Effector CD4-positive, alpha-beta T cell (primary cell): Measurements from ENCODE around the gene PPM1H.

ENCODE experiments used
- DNase-seq: peaks from one replicate; pipeline ENCODE4 v3.0.0-alpha.2; 2020

Gene PPM1H

DNA sequence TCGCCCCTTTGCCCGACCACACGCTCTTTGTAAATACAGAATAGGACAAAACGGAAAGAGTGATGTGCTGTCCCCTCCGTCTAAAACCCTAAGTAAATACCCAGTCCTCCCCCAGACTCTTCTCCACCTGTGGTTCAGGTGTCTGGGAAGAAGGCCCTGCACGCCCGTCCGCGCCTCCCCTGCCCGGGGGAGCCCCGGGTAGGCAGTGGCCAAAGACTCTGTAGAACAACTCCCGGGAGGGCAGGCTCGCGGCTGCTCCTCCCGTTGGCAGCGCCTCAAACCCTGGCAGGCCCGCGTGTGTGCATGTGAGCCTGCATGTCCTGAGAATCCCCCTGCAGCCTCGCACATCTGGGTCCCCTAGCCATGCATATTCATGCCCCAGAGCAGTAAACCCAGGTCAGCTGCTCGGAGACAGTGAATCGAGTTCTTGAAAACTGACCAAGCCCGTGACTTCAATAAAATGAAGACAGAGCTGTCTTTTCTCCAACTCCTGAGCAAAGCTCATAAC is 302.5 kb downstream of the PPM1H start:
- DNase-seq, result no peak

DNA sequence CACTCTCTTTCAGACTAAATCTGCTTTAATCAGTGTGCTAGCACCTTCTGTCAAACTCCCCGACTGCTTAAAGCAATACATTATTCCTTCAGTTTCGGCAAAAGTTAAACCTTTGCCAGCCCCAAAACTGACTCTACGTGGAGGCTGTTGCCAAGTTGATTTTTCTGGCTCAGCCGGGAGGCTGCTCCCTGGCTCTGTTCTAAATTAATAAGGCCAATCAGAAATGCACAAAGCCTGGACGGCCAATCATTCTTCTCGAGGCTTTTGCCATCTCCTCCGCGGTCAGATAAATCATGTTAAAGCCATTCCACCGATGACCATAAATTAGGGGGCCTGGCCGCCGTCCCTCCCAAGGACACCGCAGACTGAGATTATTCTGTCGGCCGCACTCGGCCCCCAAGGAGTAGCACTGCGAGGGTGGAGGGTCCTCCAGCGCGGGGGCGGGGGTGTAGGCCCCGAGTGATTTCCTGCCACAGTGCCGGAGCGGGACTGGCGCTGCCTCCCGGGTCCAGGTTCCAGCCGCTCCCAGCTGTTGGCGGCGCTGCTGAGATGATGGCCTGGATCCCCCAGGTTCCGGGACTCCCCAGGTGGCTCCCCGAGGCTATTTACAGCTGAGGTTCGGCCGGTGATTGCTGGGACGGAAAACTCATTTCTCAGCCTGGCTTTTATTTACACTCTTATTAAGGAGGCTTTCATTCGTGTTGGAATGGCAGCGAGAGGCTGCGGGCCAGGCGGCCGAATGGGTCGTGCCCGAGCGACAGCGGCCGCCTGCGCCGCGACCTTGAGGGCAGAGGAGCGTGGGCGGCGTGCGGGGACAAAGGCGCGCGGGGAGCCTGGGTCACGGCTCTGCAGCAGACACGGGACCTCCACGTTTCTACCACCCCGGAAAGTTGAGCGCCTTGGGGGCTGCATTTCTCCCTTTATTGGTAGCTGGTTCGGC is 303.2 kb downstream of the PPM1H start:
- DNase-seq, result no peak

DNA sequence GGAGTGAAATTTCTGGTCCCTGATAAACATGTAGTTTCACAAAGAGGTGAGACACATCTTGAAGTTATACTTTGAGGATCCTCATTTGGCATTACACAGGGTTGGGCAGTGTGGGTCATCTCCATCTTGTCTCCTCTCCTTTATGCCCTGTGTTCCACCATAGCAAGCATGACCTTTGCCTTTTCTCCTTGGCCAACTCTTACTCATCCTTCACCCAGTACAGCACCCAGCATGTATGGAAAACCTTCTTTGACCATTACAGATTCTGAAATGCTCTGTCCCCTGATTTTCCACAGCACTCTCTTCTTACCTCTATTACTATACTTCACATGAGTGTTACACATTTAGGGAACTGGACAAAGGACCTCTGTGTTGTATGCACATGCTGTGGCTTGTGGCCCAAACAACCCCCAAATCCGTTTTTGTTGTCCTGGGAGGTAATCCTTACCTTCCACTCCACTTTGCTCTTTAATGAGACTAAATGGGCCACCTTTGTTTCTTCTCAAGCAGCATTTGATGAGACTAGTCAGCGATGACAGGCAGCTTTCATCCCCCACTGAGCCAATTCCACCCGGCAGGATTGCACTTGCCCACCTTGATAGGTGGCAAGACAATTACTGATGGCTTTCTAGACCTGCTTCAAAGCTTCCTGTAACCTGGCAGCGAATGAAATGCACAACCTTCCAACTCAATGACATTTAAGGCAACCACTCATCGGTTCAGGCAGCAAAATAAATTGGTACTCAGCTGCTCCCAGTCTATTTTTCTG is 304.8 kb downstream of the PPM1H start:
- DNase-seq, result no peak

DNA sequence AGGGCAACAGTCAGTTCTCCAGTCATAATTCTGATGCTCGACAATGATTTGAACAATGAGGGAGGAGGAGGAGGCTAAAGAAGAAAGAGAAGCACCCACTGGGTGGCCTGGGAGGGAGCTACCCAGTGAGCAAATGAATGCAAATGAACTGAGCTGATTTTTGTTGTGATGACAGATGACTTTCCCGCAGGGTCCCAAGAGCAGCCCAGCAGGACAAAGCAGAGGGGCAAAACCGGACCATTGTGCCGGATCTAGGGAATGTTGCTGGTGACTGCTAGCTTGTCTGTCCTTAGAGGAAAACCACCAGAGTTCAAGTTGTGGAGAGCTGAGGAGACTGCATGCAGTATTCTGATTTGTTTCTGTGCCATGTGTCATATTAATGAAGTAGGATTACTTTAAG is 305.5 kb downstream of the PPM1H start:
- DNase-seq, result no peak

DNA sequence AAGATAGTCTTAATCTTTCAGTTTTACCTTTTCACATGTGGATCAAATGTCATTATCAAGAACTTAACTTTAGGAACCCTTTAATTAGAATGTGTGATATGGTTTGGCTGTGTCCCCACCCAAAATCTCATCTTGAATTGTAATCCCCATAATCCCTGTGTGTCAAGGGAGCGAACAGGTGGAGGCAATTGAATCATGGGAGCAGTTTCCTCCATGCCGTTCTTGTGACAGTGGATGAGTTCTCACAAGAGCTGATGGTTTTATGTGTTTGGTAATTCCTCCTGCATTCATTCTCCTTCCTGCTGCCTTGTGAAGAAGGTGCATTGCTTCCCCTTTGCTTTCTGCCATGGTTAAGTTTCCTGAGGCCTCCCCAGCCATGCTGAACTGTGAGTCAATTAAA is 307.8 kb downstream of the PPM1H start:
- no peak for DNase-seq

DNA sequence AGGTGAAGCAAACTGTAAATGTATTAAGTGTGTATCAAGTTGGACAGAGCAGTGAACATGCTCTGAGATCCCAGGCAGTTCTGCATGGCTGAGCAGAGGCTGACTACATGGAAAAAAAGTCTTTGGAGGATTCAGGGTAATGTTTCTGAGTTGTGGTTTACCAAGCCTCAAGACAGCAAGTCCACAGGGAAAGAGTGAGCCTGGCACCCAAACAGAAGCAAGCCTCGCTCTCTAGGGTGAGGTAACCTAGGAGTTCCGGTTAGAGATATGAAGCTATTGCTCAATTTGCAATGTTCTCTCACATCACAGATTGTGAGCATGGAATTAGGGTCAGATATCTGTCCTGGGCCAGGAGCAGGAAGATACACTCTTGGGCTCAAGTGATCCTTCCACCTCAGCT is 309.7 kb downstream of the PPM1H start:
- DNase-seq, result no peak

DNA sequence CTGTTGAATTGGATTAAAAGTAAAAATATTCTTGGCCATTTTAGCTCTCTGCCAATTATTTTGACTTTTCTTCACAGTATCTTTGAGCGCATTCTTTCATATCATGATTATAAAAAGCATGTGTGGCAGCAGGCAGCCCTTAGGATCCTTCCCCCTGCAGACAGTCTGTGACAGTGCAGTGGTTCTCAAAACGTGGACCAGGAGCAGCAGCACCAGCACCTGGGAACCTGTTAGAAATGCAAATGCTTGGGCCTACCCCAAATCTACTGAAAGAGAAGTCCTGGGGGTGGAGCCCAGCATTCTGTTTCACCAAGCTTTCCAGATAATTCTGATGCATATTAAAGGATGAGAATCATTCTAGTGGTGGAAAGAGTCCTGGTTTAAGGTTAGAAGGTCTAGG is 312.8 kb downstream of the PPM1H start:
- no peak for DNase-seq

DNA sequence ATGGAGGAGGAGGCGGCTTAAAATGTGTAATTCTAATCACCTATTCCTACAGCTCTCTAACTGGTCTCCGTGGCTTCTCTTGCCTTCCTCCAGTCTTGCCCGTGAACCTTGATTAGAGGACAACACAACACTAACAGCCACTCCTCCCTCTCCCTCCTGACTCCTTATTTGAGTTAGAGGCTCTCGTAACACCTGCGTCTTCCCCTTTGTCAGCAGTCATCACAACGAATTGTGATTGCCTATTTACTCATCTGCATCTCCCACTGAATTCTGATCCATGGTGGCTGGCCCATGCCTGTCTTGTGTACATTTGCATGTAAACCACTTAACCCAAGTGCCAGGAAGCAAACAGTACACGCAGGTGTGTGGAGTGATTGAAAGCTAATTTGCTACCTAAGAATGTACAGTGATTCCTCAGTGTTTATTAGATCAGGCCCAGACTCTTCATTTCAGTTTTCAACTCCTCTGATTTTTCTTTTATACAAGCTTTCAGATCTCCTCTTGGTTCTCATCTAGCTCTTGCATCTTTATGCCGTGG is 313.8 kb downstream of the PPM1H start:
- no peak for DNase-seq

DNA sequence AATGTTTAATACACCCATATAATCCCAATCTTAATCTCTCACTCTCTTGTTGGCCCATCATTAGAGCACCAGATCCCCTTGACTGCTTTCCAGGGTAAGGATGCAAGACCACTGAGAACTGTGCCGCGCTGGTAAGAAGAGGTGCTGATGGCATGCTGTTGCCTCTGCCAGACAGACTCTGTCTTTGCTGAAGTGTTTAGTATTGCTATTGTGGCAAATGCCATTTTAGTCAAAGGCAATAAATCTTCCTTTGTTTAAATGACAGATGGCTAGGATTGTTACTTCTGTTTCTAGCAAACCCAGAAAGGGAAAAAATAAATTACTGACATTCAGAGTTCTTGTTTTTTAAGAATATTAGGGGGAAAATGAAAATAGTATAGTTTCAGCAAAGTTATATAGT is 316.0 kb downstream of the PPM1H start:
- DNase-seq, result no peak

DNA sequence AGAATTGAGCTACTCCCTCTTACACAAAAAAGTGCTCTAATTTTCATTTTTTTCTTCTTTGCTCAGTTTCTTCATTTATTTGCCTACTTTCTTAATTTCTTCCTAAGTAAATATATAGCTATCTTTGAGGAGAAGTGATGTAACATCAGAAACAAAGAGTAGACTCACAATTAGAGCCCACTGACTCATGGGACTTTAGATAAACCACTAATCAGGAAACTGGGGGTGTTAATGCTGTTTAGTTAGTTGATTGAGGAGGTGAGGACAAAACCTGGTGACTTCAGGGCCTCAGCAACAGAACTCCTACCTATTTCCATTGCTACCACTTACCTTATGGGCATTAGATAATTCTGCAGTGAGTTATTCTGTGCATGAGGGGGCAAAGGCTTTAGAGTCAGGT is 316.6 kb downstream of the PPM1H start:
- no peak for DNase-seq

DNA sequence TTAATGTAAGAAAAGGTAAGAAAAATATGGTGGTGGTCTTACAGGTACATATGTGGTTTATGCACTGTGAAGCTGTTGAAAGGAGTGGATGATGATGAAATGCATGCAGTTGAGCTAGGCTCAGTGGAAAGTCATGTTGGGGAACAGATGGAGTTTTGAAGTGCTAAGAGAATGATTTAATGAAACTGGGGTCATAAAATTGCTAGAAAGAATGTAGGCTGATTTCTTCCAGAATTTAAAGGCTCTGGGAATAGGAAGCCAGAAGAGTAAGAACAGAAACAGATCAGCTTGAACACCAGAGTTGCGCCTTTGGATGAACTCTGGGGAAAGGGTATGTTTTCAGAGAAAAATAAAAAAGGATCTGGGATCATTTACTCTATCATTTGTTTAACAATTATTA is 321.9 kb downstream of the PPM1H start:
- DNase-seq, result no peak

DNA sequence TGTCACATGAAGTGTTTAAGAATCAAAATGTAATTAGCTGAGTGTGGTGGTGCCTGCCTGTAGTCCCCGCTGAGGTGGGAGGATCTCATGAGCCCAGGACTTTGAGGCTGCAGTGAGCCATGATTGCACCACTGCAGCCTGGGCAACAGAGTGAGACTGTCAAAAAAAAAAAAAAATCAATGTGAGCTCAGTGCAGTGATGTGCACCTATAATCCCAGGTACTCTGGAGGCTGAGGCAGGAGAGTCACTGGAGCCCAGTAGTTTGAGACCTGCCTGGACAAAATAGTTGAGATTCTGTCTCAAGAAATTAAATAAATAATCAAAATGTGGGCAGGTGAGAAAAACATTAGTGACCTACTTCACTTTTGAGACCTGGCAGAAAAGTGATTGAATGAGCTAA is 328.3 kb downstream of the PPM1H start:
- DNase-seq, result no peak

DNA sequence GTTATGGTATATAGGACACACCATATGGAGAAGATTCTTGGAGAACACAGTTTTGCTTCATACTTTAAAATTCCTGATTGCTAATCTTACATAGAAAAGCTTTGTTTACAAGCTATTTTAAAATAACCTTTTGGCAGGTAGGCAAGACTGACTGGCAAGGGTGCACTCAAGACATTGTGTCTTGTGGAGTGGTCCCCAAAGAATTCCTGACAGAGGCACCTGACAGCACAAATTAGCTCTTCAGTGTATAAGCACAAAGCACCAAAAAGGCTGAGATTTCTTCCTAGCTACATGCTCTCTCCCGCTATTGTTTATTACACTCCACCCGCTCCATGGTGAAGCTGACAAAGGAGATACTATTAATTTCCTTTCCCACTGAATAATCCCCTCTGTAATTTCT is 329.0 kb downstream of the PPM1H start:
- DNase-seq, result no peak

DNA sequence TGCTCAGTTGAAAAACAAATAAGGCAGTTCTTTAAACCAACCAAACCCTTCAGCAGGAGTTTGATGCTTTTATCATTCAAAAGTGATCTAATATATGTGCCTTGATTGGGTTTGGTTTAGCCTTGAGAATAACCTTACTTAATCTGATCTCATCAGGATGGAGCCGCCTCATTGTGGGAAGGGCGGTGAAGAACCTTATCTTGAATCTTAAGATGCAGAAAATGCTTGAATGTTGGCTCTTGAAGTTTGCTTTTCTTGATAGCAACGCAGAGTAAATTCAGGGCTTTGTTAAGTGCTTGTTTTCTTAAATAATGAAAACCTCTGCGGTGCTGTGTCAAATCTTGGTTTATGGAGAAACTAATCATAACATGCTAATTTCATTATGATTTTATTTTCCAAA is 330.1 kb downstream of the PPM1H start:
- DNase-seq, result peak; percentile 14

DNA sequence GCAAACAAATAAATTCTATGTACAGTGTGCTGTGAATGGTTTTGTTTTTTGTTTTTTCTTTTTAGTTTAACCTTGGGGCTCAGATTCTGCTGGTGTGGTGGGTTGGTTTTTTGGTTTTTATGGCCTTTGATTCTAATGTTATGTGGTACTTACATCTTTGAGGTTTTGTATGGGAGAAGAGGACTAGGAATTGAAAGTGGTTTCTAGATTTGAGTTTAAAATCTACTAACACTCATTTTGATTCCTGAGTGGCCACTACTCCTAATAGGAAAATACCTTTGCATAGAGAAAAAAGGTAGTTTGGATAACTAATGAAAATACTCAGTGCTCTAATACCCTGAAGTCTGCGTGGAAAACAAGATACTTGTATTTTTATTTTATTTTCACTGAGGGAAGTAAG is 330.6 kb downstream of the PPM1H start:
- no peak for DNase-seq

DNA sequence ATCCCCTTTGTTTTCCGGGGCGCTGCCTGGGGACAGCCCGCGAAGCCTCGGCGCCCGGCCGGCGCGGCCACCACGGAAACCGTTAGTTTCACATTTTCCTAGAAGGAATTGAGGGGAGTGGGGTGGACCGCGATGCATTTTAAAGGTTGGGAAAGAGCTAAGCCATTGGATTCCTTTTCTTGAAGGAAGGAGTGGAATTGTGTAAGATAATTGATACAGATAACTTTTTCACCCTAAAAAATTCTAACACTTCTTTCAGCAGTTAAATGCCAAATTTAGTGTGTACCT is 331.2 kb downstream of the PPM1H start:
- DNase-seq, result no peak

DNA sequence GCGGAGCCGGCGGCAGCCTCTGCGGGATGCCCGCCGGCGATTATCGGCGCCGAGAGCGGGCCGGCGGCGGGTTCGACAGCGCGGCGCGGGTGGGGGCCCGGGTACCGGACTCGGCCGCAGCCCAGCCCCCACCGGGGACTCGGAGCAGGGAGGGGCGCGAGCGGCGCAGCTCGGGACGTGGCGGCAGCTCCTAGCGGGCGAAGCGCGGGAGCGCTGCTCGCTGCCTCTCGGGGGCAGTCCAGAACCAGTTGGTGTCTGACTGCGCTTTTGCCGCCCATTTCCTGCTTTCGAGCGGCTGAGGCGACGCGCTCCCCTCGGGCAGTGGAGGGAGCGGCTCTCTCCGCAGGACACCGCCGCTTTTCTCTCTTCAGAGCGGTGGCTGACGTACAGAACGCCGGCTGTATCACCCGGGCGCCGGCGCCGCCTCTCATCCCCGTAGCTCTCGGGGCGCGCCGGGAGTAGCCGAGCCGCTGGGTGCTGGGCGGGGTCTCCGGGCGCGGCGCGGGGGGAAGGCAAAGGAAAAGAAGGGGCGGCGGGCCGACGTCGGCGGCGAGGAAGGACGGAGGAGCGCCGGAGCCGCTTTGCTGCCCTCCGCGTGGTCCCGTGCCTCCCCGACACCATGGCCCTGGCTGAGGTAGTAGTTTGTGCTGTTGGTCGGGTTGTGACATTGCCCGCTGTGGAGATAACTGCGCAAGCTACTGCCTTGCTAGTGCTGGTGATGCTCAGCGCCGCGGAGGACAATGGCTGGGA is 331.7 kb downstream of the PPM1H start:
- DNase-seq, result peak; percentile 75

DNA sequence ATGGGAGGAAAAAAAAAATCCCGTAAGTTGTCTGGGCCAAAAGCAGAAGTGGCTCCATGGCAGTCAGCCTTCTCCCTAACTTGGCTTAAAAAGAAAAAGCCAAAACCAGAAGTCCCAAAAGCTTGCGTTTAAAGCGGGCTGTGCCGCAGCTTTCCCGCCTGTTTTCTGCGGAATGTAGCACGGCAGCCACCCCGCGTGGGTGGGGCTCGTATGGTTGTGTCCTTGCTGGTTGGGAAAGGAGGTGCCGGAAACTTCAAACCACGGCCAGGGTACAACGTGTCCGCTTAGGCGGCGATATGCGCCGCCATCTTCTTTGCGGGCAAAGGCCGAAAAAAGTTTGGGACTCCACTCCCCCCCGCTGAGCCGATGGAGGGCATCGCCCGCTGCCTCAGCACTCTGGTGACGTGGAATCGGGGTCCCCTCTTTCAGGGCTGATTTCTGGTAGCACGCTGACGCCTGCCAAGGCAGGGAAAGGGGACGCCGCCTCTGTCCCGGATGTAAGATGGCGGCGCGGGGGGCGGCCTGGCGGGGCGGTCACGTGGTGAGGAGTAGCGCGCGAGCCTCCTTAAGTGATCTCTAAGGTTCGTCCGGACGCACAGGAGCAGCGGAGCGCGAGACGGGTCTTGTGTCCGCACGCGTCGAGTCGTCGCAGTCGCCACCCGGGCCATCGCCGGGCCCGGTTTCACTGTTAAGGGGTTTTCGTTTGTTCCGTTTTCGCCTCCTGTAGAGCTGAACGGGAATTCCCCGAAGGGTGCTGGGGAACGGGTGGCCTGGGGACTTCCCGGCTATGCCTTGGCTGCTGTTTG is 332.5 kb downstream of the PPM1H start:
- DNase-seq, result peak; percentile 80

DNA sequence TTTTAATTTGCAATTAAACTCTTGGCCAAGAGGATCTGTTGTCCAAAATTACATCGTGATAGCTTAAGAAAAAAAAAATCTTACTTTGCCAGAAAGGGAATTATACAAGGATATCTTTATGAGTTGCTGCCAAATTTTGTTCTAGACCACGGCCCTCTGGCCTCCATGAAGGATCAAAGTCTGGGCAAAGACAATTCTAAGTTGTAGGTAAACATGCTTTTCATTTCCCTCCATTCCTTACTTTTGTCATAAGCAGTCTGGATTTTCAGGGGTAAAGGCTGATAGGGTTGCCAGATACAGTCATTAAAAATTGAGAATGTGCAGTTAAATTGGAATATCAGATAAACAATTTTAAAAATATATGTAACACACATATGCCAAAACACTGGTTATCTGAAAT is 333.2 kb downstream of the PPM1H start:
- DNase-seq, result no peak

DNA sequence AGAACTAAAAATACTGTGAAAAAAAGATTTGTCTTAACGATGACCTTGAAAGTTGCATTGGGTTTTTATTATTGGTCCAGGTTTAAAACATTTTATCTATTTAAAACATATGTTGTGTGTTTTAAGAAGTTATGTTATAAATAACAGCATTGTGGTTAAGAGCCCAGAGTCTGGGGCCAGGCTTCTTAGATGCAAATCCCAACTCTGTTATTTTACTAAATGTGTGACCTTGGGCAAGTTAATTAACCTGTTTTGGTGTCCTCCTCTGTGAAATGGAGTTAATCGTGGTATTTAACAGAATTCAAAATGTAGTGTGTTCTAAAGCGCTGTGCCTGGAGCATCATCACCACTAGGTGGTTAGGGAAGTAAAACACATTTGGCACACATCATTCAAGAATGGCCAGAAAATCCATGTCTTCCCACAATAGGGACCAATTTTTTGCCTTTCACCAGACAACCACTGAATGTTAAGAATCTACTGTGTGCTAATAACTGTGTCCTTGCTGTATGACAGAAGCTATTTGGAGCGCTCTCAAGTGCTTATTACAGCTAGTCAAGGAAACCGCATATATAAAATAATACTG is 335.0 kb downstream of the PPM1H start:
- DNase-seq, result no peak

DNA sequence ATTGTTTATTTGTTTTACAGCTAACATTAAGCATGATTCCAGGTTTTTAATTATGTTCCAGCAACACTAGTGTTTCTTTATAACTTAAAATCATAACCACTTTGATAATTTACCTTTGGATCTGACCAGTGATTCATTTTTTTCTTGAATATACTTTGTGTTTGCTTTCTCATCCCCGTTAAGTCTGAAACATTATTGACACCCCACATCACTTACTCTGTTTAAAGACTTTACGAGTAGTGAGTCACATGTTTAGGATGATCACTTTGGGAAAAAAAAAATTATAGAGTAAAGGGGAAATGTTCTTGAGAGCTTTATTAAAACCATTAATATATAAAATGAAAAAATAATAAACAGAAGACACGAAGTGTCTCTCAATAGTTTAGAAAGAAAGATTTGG is 336.1 kb downstream of the PPM1H start:
- DNase-seq, result no peak

DNA sequence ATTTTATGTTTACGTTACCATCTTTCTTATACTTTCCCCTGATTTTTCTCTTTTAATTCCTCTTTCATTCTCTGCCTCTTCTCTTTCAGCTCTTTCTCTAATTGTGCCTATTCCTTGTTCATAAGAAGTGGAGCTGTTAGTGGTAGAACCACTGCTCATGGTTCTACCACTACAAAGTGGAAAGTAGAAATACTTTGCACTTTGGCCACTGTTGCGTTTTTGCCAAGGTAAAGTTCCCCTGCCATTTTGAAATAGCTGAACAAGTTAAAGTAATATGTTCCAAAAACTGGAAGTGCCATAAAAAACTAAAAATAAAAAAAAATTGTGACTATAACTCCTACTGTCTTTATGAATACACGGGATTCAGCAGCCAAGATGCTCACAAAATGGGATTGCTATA is 337.7 kb downstream of the PPM1H start:
- DNase-seq, result no peak
